GM19455 (cell line): ENCODE measurements around the gene CTNND2.

ENCODE experiments used
- ATAC-seq: cut with Tn5 transposase; IDR thresholded peaks from one replicate; pipeline ENCODE4 v1.9.1; 2021; ENCODE audit not compliant: unreplicated experiment

The CTNND2 gene

GRCh38 chr5:11197726-11198125 is 706.5 kb downstream of the CTNND2 start:
- ATAC-seq, result no peak

DNA sequence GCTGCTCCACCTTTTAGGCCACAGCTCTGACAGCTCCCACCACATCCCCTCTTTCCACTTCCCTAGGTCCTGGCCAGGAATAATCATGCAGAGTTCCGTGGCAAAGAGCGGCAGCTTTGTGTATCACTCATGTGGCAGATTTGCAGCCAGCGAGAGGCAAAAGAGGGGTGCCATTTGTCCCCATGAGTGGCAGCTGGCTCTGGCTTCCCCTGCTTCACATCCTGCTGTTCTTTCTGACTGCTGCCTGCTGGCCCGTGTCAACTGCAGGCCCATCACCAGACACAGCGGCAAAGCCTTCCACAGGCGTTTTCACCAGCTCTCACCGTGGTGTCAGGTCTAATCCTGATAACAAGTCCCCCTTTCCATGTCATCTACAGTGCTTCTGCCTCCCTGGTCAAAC is 712.6 kb downstream of the CTNND2 start:
- ATAC-seq, result no peak

DNA sequence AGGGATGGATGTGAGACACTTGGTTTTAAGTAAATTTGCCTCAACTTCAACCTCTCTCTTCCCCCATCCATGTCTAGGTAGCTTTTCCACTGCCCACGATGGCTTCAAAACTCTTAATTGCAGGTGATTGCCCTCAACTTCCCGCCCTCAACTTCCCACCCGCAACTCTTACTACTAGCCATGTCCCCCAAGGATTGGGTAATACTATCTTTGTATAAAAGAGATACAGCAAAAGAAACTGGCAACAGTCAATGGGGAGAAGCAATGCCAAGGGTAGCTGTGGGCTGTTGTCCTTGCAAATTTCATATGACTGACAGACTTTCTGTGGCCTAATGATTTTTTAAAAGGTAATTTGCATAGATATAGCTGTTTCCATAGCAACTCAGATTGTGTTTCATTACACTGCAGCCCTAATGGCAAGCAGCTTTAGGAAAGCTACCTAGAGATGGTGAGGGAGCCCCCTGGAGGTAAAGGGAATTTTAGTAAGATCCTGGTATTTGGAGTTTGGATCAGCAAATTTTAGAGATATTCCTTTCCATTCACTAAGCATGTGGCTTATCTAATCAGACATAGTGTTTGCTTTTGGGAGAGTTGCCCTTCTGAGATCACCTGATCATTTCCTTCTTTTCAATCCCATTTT is 721.7 kb downstream of the CTNND2 start:
- ATAC-seq, result no peak

DNA sequence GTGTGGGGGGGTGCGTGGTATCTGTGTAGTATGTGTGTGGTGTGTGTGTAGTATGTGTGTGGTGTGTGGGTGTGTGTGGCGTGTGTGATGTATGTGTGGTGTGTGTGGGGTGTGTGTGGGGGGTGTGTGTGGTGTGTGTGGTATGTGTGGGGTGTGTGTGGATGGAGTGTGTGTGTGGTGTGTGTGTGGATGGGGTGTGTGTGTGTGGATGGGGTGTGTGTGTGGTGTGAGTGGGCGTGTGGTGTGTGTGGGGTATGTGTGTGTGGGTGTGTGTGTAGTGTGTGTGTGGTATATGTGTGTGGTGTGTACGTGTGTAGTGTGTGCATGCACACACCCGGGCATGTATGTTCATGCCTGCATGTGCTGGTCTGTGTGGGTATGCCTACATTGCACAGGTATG is 722.3 kb downstream of the CTNND2 start:
- ATAC-seq, result no peak

- ATAC-seq, result no peak
Measured at GRCh38 chr5:11180890-11181289, 723.4 kb downstream of the CTNND2 start.

DNA sequence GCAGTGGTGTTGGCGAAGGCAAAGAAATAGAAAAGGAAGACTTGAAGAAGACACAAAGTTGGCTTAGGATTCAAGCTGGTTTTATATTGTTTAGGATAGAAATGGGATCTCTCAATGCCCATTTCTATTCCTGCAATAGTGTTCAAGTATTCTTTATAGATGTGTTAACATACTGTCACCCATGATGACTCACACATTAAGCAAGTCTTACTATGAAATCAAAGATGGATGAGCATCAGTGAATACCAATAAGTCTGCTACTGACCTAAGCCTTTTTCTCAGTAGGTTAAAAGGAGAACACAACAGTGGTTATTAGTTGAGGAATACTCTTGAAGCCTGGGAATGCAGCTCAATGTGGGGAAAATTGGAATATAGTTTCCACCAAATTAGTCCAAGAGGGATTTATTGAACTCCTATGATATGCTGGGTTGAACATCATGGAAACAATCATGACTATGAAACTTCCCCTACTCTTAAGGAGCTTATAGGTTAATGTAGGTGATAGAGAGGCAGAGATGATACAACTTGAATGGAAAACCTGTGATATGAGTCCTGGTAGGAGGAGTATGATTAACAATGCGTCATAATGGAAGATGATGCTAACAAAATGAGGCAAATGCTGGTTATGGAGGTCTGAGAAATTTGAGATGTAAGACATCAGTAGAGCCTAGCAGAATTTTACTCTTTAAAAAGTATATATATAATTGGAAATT is 726.1 kb downstream of the CTNND2 start:
- ATAC-seq, result no peak

- ATAC-seq, result no peak
Measured at GRCh38 chr5:11174591-11174990, 729.7 kb downstream of the CTNND2 start.

- no peak for ATAC-seq
Measured at GRCh38 chr5:11172484-11172883, 731.8 kb downstream of the CTNND2 start.

GRCh38 chr5:11171236-11171635 is 733.0 kb downstream of the CTNND2 start:
- ATAC-seq, result no peak

DNA sequence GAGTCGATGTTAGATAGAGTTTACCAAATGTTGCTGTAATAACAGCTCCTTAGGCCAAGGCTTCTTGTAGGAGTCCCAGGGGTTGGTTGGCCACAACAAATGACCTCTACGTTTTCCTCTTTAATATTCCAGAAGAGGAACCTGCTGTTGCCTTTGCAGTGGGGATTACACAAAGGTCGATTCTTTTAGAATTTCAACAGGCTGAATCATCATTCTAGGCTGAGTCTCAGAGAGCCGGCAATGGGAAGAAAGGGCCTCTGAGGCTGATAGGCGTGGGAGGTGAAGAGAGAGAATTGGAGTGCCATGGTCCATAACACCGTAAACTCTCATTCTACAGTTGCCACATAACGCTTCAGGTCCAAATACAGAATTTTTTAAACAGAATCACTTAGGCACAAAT is 737.3 kb downstream of the CTNND2 start:
- no peak for ATAC-seq

- ATAC-seq, result no peak
Measured at GRCh38 chr5:11164531-11165294, 739.5 kb downstream of the CTNND2 start.

- no peak for ATAC-seq
Measured at GRCh38 chr5:11157132-11157531, 747.1 kb downstream of the CTNND2 start.

DNA sequence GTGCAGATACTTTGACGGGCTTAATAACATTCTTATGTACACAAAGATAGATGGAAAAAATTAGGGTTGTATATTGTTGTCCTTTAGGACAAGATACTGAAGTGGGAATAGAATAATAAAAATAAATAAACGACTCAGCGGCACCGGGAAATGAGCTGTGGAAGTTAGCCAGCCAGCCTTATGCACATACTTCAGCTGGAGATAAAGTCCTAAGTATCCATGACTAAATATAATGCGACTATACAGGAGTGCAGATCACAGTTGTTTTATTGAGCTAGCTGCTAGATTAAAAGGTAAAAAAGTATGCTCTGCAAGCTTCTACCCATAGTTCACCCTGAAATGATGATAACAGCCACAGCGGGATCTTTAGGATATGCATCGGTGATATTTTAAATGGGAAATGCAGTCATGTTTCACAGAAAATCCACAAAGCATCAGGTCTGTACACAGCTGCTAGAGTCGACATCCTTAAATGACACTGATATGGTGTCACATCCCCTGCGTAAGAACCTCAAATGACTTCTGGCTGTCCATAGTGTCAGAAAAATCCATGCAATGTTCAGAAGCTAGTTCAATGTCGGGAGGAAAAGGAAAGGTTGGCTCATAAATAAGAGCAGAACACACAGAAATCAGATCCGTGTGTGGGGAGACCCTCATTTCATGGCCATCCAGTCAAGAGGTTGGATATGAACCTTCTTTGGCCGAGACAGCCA is 750.4 kb downstream of the CTNND2 start:
- no peak for ATAC-seq

DNA sequence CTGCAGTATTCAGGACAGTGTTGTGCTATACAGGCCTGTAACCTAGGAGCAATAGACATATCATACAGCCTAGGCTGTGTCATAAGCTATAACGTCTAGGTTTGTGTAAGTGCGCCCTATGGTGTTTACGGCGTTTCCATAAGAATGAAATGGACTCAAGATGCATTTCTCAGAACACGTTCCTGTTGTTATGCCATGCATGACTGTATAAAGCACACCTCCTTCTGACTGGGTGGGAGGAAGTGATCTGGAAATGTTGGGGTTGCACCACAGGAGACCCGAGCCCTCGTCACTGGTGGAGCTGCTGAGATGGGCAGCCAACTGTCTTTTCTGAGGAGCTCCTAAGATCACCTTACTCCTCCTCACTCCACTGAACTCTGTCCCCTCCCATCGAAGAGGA is 751.9 kb downstream of the CTNND2 start:
- no peak for ATAC-seq

GRCh38 chr5:11150976-11151375 is 753.3 kb downstream of the CTNND2 start:
- ATAC-seq, result no peak

DNA sequence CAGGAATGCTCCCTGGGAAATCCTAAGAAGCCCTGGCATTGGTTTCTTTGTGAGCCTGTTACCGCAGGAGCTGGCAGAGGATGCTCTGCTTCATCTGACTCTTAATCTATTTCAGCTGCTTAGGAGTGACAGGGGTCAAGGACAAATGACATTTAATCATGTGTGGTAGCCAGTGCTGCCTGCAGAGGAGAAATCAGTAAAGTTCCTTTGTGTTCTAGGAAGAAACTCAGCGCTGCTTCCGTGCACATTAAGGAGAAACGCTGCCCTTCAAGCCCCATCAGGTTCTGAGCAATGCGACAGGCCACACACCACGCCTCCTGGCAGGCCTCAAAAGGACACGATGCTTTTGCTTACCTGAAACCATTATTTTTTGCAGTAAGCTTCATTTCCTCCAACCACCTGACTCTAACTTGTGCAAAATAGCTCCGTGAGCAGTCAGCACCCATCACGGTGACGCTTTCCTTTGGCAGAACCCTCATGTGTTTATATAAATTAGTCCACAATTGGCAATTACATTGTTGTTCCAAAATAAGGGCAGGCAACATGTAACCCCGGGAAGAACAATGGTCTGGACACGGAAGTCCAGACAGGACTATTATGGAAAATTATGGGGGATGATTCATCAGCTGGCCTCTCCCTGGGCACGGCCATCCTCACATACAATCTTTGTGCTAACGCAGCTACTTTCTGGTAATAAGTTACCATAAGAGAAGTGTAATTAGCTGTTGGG is 755.3 kb downstream of the CTNND2 start:
- ATAC-seq, result no peak

GRCh38 chr5:11146171-11146570 is 758.1 kb downstream of the CTNND2 start:
- no peak for ATAC-seq

DNA sequence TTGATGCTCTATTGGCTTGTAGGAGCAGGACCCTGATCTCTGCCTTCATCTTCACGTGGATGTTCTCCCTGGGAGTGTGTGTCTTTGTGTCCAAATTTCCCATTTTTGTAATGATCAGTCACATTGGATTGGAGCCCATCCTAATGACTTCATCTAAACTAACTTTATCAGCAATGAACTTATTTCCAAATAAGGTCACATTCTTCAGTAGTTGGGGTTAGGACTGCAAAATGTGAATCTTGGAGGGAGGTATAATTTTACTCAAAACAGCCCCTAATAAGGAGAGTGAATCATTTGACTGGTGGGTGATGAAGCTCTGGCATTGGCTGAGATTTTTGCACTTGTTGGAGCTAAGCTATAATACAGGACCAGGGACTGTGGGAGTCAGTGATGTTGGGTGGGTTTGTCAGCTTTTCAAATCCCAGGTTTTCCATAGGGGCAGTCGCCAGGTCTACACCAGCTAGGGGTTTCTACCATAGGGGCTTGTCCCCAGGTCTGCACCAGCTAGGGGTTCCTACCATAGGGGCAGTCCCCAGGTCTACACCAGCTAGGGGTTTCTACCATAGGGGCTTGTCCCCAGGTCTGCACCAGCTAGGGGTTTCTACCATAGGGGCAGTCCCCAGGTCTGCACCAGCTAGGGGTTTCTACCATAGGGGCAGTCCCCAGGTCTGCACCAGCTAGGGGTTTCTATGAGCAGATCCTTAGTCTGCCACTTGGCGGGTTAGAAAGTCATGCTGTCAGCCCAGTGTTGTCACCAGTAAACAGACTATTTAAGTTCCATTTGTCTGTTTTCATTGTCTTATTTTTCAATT is 760.6 kb downstream of the CTNND2 start:
- ATAC-seq, result no peak

DNA sequence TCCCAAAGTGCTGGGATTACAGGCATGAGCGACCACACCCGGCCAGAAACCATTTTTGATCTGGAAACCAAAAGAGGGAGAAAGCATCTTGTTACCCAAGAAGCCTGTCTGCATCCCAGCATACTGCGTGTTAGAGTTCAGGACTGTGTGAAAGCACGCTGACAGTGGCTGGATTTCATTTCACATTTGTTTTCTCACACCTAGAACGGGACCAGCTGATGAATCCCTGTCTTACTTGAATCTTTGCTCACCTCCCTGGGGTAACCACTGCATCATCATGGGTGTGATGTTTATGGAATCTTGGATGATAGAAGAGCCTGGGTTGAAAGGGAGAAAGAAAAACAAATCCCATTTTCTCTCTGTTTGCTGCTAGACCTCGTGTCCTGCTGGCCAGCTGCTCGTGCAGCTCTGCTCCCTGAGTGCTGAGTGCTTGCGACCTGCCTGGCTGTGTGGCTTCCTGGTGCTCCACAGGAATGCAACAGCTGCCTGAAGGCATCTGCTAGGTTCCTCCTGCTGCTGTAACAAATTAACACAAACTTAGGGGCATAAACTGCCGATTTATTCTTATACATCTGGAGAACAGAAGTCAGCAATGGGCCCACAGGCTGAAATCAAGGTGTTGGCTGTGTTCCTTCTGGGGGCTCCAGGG is 764.9 kb downstream of the CTNND2 start:
- ATAC-seq, result no peak
